ENCODE data around the gene GPR18. TPM values are rescaled to one million over a fixed set of nuclear protein-coding genes. Genes with fewer than 3 reads are reported as not detected.

Gene GPR18
- total and polyA plus RNA-seq, 4 donors = 0.21 to 1.3 (median 0.42) TPM

GRCh38 chr13:99289271-99289670, 31.1 kb upstream of the GPR18 start:
- Histone ChIP-seq H3K9me3 (ENCODE audit: control insufficient read depth in 4 of 4, insufficient read depth in 3 of 4, low read length in 3 of 4) (no peaks in the 10 kb centered on the region), H3K4me1 (ENCODE audit: control insufficient read depth in 5 of 5, insufficient read depth in 5 of 5, low read length in 5 of 5) (peaks cover 0 to 29% (median 7%) of the 10 kb centered on the region in 5 donors), H3K9ac (ENCODE audit: insufficient read depth in 1 of 2, low read length in 2 of 2) (no peak overlapping the region), H3K27ac (ENCODE audit: low read depth in 1 of 2, low read length in 1 of 2) (no peak overlapping the region), H3K36me3 (ENCODE audit: control insufficient read depth in 4 of 4, insufficient read depth in 4 of 4, low read length in 4 of 4) (peaks cover 0 to 2% (median under 1%) of the 10 kb centered on the region in 4 donors), H3K27me3 (ENCODE audit: control insufficient read depth in 3 of 3, insufficient read depth in 3 of 3, low read length in 2 of 3) (no peaks in the 10 kb centered on the region), H3K4me3 (no peak overlapping the region)
- ATAC-seq (ENCODE audit: insufficient read depth, low FRiP score) = no peak
- no peak for TF ChIP-seq CTCF (IDR thresholded peaks at IDR 0.05; ENCODE audit: control extremely low read depth, extremely low read depth)
- DNase-seq = no peak
- 67 to 84% methylated on average over 2 of the region's 2 CpGs for WGBS, 2 donors

- Histone ChIP-seq H3K27ac (ENCODE audit: low read depth in 1 of 2, low read length in 1 of 2) (no peak overlapping the region), H3K36me3 (ENCODE audit: control insufficient read depth in 4 of 4, insufficient read depth in 4 of 4, low read length in 4 of 4) (peaks cover 0 to 2% (median under 1%) of the 10 kb centered on the region in 4 donors), H3K4me1 (ENCODE audit: control insufficient read depth in 5 of 5, insufficient read depth in 5 of 5, low read length in 5 of 5) (peaks cover 0 to 38% (median 7%) of the 10 kb centered on the region in 5 donors), H3K4me3 (no peak overlapping the region), H3K9me3 (ENCODE audit: control insufficient read depth in 4 of 4, insufficient read depth in 3 of 4, low read length in 3 of 4) (no peaks in the 10 kb centered on the region), H3K9ac (ENCODE audit: insufficient read depth in 1 of 2, low read length in 2 of 2) (no peak overlapping the region), H3K27me3 (ENCODE audit: control insufficient read depth in 3 of 3, insufficient read depth in 3 of 3, low read length in 2 of 3) (no peaks in the 10 kb centered on the region)
- WGBS, 2 donors = 20 to 32% methylated on average over 2 of the region's 2 CpGs
- peak in 1 of 3 donors; percentile 46 for DNase-seq
- no peak for ATAC-seq (ENCODE audit: insufficient read depth, low FRiP score)
- TF ChIP-seq CTCF (IDR thresholded peaks at IDR 0.05; ENCODE audit: control extremely low read depth, extremely low read depth) = no peak
Observed at GRCh38 chr13:99288089-99288488, 29.9 kb upstream of the GPR18 start.

DNA sequence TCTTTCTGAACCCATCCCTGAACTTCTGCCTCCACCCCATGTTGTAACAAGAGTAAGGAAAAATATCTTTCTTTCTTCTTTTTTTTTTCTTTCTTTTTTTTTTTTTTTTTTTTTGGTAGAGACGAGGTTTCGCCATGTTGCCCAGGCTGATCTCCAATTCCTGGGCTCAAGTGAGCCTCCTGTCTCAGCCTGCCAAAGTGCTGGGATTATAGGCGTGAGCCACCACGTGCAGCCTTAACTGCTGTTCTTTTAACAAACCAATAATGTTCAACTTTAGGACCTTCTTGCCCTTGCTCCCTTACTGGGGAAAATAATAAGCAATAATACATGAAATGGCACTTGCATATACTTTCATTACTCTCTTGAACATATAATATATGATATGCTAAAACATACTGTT, 29.4 kb upstream of the GPR18 start:
- no peaks in the 10 kb centered on the region for H3K9me3 ChIP-seq (ENCODE audit: control insufficient read depth in 4 of 4, insufficient read depth in 3 of 4, low read length in 3 of 4)
- no peaks in the 10 kb centered on the region for H3K27me3 ChIP-seq (ENCODE audit: control insufficient read depth in 3 of 3, insufficient read depth in 3 of 3, low read length in 2 of 3)
- 87 to 88% methylated on average over 4 of the region's 4 CpGs for WGBS, 2 donors
- ATAC-seq (ENCODE audit: insufficient read depth, low FRiP score) = no peak
- peaks cover 0 to 43% (median 7%) of the 10 kb centered on the region in 5 donors for H3K4me1 ChIP-seq (ENCODE audit: control insufficient read depth in 5 of 5, insufficient read depth in 5 of 5, low read length in 5 of 5)
- H3K36me3 ChIP-seq (ENCODE audit: control insufficient read depth in 4 of 4, insufficient read depth in 4 of 4, low read length in 4 of 4) = peaks cover 0 to 2% (median under 1%) of the 10 kb centered on the region in 4 donors
- TF ChIP-seq CTCF (IDR thresholded peaks at IDR 0.05; ENCODE audit: control extremely low read depth, extremely low read depth) = no peak
- DNase-seq = peak in 1 of 3 donors; percentile 31
- no peak overlapping the region for H3K9ac ChIP-seq (ENCODE audit: insufficient read depth in 1 of 2, low read length in 2 of 2)
- no peak overlapping the region for H3K4me3 ChIP-seq
- no peak overlapping the region for H3K27ac ChIP-seq (ENCODE audit: low read depth in 1 of 2, low read length in 1 of 2)
